DOHH2 (cell line): ENCODE results near the gene PAPOLB.

ENCODE experiments used
- H3F3A ChIP-seq: fragments of 200-600 bp; sonication (generic), shearing (Covaris generic); 2 replicates; pipeline ENCODE4 v1.6.0; 2016; ENCODE audit warnings: antibody characterized with exemption, mild to moderate bottlenecking; ENCODE audit not compliant: control insufficient read depth, insufficient read depth
- H3K27ac ChIP-seq: fragments of 200-600 bp; sonication (generic); 2 replicates; pipeline ENCODE4 v1.5.1; 2014; ENCODE audit warnings: low read depth, mild to moderate bottlenecking, low read length, moderate library complexity
- H3K27me3 ChIP-seq: fragments of 200-600 bp; sonication (generic); 2 replicates; pipeline ENCODE4 v1.6.1; 2014; ENCODE audit warnings: mild to moderate bottlenecking, low read length, mixed read lengths; ENCODE audit not compliant: control insufficient read depth
- H3K36me3 ChIP-seq: fragments of 200-600 bp; sonication (generic); 2 replicates; pipeline ENCODE4 v1.6.1; 2014; ENCODE audit warnings: mild to moderate bottlenecking, low read length, moderate library complexity, mixed read lengths; ENCODE audit not compliant: control insufficient read depth
- H3K4me1 ChIP-seq: fragments of 200-600 bp; sonication (generic); 2 replicates; pipeline ENCODE4 v1.6.1; 2014; ENCODE audit warnings: mild to moderate bottlenecking, low read length, mixed read lengths; ENCODE audit not compliant: control insufficient read depth
- H3K4me2 ChIP-seq: fragments of 200-600 bp; sonication (generic); 2 replicates; pipeline ENCODE4 v1.6.0; 2014; ENCODE audit warnings: mild to moderate bottlenecking, low read length, moderate library complexity
- H3K4me3 ChIP-seq: fragments of 200-600 bp; sonication (generic); 2 replicates; pipeline ENCODE4 v1.5.1; 2014; ENCODE audit warnings: mild to moderate bottlenecking, low read length, mixed read lengths
- H3K79me2 ChIP-seq: fragments of 200-600 bp; sonication (generic); 2 replicates; pipeline ENCODE4 v1.6.1; 2014; ENCODE audit warnings: mild to moderate bottlenecking, low read length, mixed read lengths; ENCODE audit not compliant: control insufficient read depth
- H3K9me2 ChIP-seq: fragments of 200-600 bp; sonication (generic); replicated peaks from 2 replicates; pipeline ENCODE4 v1.6.1; 2014; ENCODE audit warnings: mild to moderate bottlenecking, low read length, mixed read lengths; ENCODE audit not compliant: control insufficient read depth
- H3K9me3 ChIP-seq: fragments of 200-600 bp; sonication (generic); 2 replicates; pipeline ENCODE4 v1.6.1; 2014; ENCODE audit warnings: antibody characterized with exemption, low read length, mixed read lengths; ENCODE audit not compliant: control insufficient read depth, insufficient read depth
- H4K20me1 ChIP-seq: fragments of 200-600 bp; sonication (generic); 2 replicates; pipeline ENCODE4 v1.6.0; 2014; ENCODE audit warnings: low read depth, mild to moderate bottlenecking, antibody characterized with exemption, low read length, moderate library complexity; ENCODE audit not compliant: control insufficient read depth, insufficient read depth
- EZH2phosphoT487 ChIP-seq: fragments of 200-600 bp; sonication (generic); IDR thresholded peaks from 2 replicates; pipeline ENCODE4 v1.6.1; 2017; ENCODE audit warnings: borderline replicate concordance, mild to moderate bottlenecking, antibody characterized with exemption, low read length, moderate library complexity, mixed read lengths
- TF ChIP-seq, protein P1 (sequence below): fragments of 200-600 bp; sonication (generic); IDR thresholded peaks from one replicate; pipeline ENCODE4 v1.5.1; 2014; ENCODE audit warnings: antibody characterized with exemption, mild to moderate bottlenecking, low read depth, low read length; ENCODE audit not compliant: poor library complexity, severe bottlenecking

Gene PAPOLB

DNA sequence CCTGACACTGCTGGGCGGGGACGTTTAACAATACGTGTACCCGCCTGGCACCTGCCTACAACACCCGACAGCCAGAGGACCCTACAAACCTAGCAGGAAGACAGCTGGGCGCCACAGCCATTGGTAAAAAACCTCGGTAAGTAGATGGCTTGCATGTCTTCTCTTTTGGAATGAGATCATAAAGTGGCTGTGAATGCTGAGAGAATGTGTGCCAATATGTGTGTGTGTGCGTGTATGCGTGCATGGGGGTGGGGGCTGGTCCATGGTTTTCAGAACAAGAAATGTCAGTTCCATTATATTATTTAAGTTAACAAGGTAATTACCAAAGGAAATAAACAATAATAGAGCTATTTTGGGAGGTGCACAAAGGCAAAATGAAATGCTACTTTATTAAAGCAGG is 39.2 kb downstream of the PAPOLB start:
- Histone ChIP-seq H3K4me3 (no peak overlapping the region), H3K9me3 (no peaks in the 10 kb centered on the region), H3K27me3 (no peaks in the 10 kb centered on the region), H3K27ac (no peak overlapping the region), H3K79me2 (no peaks in the 10 kb centered on the region), H3K4me1 (no peaks in the 10 kb centered on the region), H3K9me2 (no peaks in the 10 kb centered on the region), H4K20me1 (no peaks in the 10 kb centered on the region), H3K4me2 (no peak overlapping the region), H3K36me3 (no peaks in the 10 kb centered on the region), H3F3A (no peaks in the 10 kb centered on the region)
- TF ChIP-seq EZH2phosphoT487, result no peak
- TF ChIP-seq, protein P1, sequence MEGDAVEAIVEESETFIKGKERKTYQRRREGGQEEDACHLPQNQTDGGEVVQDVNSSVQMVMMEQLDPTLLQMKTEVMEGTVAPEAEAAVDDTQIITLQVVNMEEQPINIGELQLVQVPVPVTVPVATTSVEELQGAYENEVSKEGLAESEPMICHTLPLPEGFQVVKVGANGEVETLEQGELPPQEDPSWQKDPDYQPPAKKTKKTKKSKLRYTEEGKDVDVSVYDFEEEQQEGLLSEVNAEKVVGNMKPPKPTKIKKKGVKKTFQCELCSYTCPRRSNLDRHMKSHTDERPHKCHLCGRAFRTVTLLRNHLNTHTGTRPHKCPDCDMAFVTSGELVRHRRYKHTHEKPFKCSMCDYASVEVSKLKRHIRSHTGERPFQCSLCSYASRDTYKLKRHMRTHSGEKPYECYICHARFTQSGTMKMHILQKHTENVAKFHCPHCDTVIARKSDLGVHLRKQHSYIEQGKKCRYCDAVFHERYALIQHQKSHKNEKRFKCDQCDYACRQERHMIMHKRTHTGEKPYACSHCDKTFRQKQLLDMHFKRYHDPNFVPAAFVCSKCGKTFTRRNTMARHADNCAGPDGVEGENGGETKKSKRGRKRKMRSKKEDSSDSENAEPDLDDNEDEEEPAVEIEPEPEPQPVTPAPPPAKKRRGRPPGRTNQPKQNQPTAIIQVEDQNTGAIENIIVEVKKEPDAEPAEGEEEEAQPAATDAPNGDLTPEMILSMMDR, result no peak

GRCh38 chr7:4820967-4821471 is 40.8 kb downstream of the PAPOLB start:
- H3K27ac ChIP-seq, result no peak overlapping the region
- no peaks in the 10 kb centered on the region for H3F3A ChIP-seq
- no peaks in the 10 kb centered on the region for H3K27me3 ChIP-seq
- H3K36me3 ChIP-seq, result no peaks in the 10 kb centered on the region
- no peak for TF ChIP-seq EZH2phosphoT487
- TF ChIP-seq, protein P1, result no peak
- no peaks in the 10 kb centered on the region for H3K9me3 ChIP-seq
- H4K20me1 ChIP-seq, result no peaks in the 10 kb centered on the region
- H3K79me2 ChIP-seq, result no peaks in the 10 kb centered on the region
- no peaks in the 10 kb centered on the region for H3K4me1 ChIP-seq
- no peaks in the 10 kb centered on the region for H3K9me2 ChIP-seq
- no peak overlapping the region for H3K4me2 ChIP-seq
- H3K4me3 ChIP-seq, result no peak overlapping the region

DNA sequence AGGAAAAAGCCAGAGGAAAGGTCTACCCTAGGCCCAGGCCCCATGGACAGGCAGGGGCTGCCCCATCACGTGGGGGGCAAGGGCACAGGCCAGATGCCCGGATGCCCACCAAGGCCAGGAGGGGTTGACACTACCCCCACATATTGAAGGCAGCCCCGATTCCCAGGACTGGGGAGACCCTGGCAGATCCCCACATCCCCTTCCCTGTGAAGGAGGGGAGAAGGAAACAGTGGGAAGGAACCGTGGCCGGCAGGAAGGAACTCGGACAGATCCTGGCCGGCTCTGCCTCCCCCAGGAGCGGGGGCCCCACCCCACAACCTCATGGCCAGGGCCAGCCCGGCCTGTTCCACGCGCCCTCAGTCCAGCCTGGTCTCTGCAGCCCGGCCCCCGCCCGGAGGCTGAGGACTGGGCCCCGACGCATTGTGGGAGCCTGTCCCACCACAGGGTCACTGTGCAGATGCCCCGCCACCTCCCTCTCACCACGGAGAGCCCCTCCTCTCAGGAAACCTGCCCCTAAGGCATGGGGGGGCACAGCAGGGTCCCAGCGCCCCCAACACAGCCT is 41.3 kb downstream of the PAPOLB start:
- H4K20me1 ChIP-seq, result no peaks in the 10 kb centered on the region
- H3K4me1 ChIP-seq, result no peaks in the 10 kb centered on the region
- no peak overlapping the region for H3K4me3 ChIP-seq
- TF ChIP-seq EZH2phosphoT487, result no peak
- TF ChIP-seq, protein P1, result no peak
- H3K9me2 ChIP-seq, result no peaks in the 10 kb centered on the region
- H3F3A ChIP-seq, result no peaks in the 10 kb centered on the region
- H3K36me3 ChIP-seq, result no peaks in the 10 kb centered on the region
- no peak overlapping the region for H3K27ac ChIP-seq
- H3K4me2 ChIP-seq, result no peak overlapping the region
- H3K27me3 ChIP-seq, result no peaks in the 10 kb centered on the region
- no peaks in the 10 kb centered on the region for H3K79me2 ChIP-seq
- no peaks in the 10 kb centered on the region for H3K9me3 ChIP-seq
